H1 (cell line): Measurements from ENCODE around the gene RASAL1. TPM values are rescaled to one million over a fixed set of nuclear protein-coding genes. Genes with fewer than 3 reads are reported as not detected.

Experiments used
- CBX8 ChIP-seq: fragments of 300-800, 300-1000 bp; sonication (generic); IDR thresholded peaks from 2 replicates; pipeline ENCODE4 v1.7.1; 2016; ENCODE audit warnings: low read depth, low read length, borderline replicate concordance
- CHD1 ChIP-seq: IDR thresholded peaks from 2 replicates; pipeline ENCODE4 v1.6.1; 2012; ENCODE audit warnings: low read depth, low read length, improper control_type of control experiment
- GTF2F1 ChIP-seq: IDR thresholded peaks from 2 replicates; pipeline ENCODE4 v1.6.1; 2012; ENCODE audit warnings: low read depth, low read length, improper control_type of control experiment, borderline replicate concordance
- MAX ChIP-seq: IDR thresholded peaks from 2 replicates; pipeline ENCODE4 v1.6.1; 2012; ENCODE audit warnings: inconsistent platforms
- POLR2A ChIP-seq, 2 experiments: IDR thresholded peaks; 1 replicate in 1 of 2; 2 replicates in 1 of 2; pipeline ENCODE4 v1.6.1; 2011; ENCODE audit warnings: low read depth in 2 of 2, low read length in 2 of 2, mild to moderate bottlenecking in 2 of 2; ENCODE audit errors: control extremely low read depth in 1 of 2
- SIN3A ChIP-seq, 2 experiments: IDR thresholded peaks in 1 of 2; conservative IDR thresholded peaks in 1 of 2; 2 replicates each; pipeline ENCODE4 v1.6.1; 2011 to 2012; ENCODE audit warnings: low read length in 2 of 2, improper control_type of control experiment in 1 of 2, low read depth in 1 of 2, mild to moderate bottlenecking in 1 of 2
- SUZ12 ChIP-seq: fragments of 200-600 bp; sonication (generic); IDR thresholded peaks from 2 replicates; pipeline ENCODE4 v1.6.1; 2012; ENCODE audit warnings: mild to moderate bottlenecking, inconsistent platforms, low read length, moderate library complexity, mixed read lengths
- TEAD4 ChIP-seq: IDR thresholded peaks from 2 replicates; pipeline ENCODE4 v1.6.1; 2012; ENCODE audit warnings: low read depth, low read length, inconsistent platforms, mixed read lengths
- polyA plus RNA-seq, 7 experiments: library from polyadenylated mRNA; depleted of rRNA in 3 of 7; stranded (reverse) in 5 of 7; unstranded in 2 of 7; fragments of >200 nt in 5 of 7; fragments of 200-250 nt in 2 of 7; gene quantifications; 1 replicate in 5 of 7; 2 replicates in 1 of 7; 4 replicates in 1 of 7; pipeline versions ENCODE4 v1.2.1 to v1.2.3, GENCODE V29; 2011 to 2013; ENCODE audit warnings: missing spikeins in 2 of 7, mixed read lengths in 2 of 7
- total RNA-seq: library from RNA; stranded (reverse); fragmentation: NEBNext Ultra II Directional; extraction: Animal tissue kit (Norgen Biotek cat#: 25700); gene quantifications from 2 replicates; pipeline ENCODE4 v1.2.1, GENCODE V29; 2021

RASAL1 gene
- total and polyA plus RNA-seq, 2 of the 8 experiments (the other 6 are each of a cell fraction or from before 2014, with no cell fraction given), result 3.7 to 5.0 TPM

- TF ChIP-seq GTF2F1 (no peak), TEAD4 (no peak), SIN3A (conservative IDR thresholded peaks at IDR 0.05 in 1 of 2, IDR thresholded peaks at IDR 0.05 in 1 of 2; ENCODE audit: low read depth in 1 of 2, low read length in 2 of 2) (no peak), POLR2A (IDR thresholded peaks at IDR 0.05; ENCODE audit: control extremely low read depth in 1 of 2, low read depth in 2 of 2, low read length in 2 of 2) (no peak), SUZ12 (no peak), MAX (no peak), CHD1 (no peak), CBX8 (no peak)
Measured at GRCh38 chr12:113056631-113057488, 78.7 kb downstream of the RASAL1 start, which contains the start of gene DTX1 (continued).
